Measurements from ENCODE around the gene SLC25A45. TPM values are rescaled to one million over a fixed set of nuclear protein-coding genes. Genes with fewer than 3 reads are reported as not detected.

SLC25A45 gene
- polyA plus RNA-seq, 1 of the 3 experiments (the other 2 are of a cell fraction) = 3.6 TPM

- Histone ChIP-seq H3F3A (replicated peaks; ENCODE audit: insufficient read depth) (peaks cover 3% of the 10 kb centered on the region), H3K9me2 (no peaks in the 10 kb centered on the region), H3K9ac (no peak overlapping the region), H2AFZ (ENCODE audit: low read depth) (no peak overlapping the region), H3K27ac (ENCODE audit: low read depth in 2 of 2, low read length in 1 of 2) (no peak overlapping the region), H3K4me1 (ENCODE audit: control insufficient read depth in 1 of 2, insufficient read depth in 2 of 2, low read depth in 1 of 2, low read length in 1 of 2) (no peaks in the 10 kb centered on the region), H3K79me2 (ENCODE audit: insufficient read depth) (no peaks in the 10 kb centered on the region), H3K4me2 (no peak overlapping the region), H3K27me3 (ENCODE audit: insufficient read depth) (no peaks in the 10 kb centered on the region), H3K36me3 (replicated peaks in 1 of 2; ENCODE audit: control insufficient read depth in 1 of 2, insufficient read depth in 2 of 2, low read length in 1 of 2) (peaks cover 14% of the 10 kb centered on the region in 2 experiments), H3K9me3 (no peaks in the 10 kb centered on the region), H3K4me3 (ENCODE audit: low read depth in 2 of 2, low read length in 1 of 2) (no peak overlapping the region), H4K20me1 (ENCODE audit: insufficient read depth) (no peaks in the 10 kb centered on the region)
- no peak for DNase-seq
- POLR2A ChIA-PET = interaction anchor here (0.6 kb wide), 1 partner anchor 26 kb away, joined by 4 read pairs; no protein-coding TSS in a partner anchor
- CTCF ChIA-PET = interaction anchor here (0.6 to 7.0 kb wide), 2 partner anchors 14 to 109 kb away, joined by 4 to 40 read pairs; no protein-coding TSS in a partner anchor
- whole genome bisulfite sequencing (ENCODE audit: low lambda C conversion rate) = 94% methylated on average over 10 of the region's 10 CpGs
- TF ChIP-seq NFIC (IDR thresholded peaks at IDR 0.05; ENCODE audit: borderline replicate concordance) (no peak), TEAD4 (IDR thresholded peaks at IDR 0.05; ENCODE audit: borderline replicate concordance, insufficient read depth) (no peak), SIN3A (IDR thresholded peaks at IDR 0.05; ENCODE audit: borderline replicate concordance, low read depth, low read length) (no peak), CTCF (IDR thresholded peaks at IDR 0.05) (no peak), NRF1 (IDR thresholded peaks at IDR 0.05; ENCODE audit: low read depth, low read length) (no peak)
- TF ChIP-seq, protein P1, sequence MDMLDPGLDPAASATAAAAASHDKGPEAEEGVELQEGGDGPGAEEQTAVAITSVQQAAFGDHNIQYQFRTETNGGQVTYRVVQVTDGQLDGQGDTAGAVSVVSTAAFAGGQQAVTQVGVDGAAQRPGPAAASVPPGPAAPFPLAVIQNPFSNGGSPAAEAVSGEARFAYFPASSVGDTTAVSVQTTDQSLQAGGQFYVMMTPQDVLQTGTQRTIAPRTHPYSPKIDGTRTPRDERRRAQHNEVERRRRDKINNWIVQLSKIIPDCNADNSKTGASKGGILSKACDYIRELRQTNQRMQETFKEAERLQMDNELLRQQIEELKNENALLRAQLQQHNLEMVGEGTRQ (IDR thresholded peaks at IDR 0.05; ENCODE audit: borderline replicate concordance, low read depth, low read length) = no peak
Measured at GRCh38 chr11:65401803-65402248, 19.4 kb upstream of the SLC25A45 start.

- ChIA-PET CTCF (interaction anchor here (1.4 to 7.0 kb wide), 2 partner anchors 15 to 68 kb away, joined by 3 to 40 read pairs; no protein-coding TSS in a partner anchor), POLR2A (interaction anchor here (0.6 kb wide), 1 partner anchor 26 kb away, joined by 4 read pairs; no protein-coding TSS in a partner anchor)
- no peak overlapping the region for H3K27ac ChIP-seq (ENCODE audit: low read depth in 2 of 2, low read length in 1 of 2)
- peaks cover 3% of the 10 kb centered on the region for H3F3A ChIP-seq (replicated peaks; ENCODE audit: insufficient read depth)
- no peak for DNase-seq
- no peak overlapping the region for H3K9ac ChIP-seq
- no peaks in the 10 kb centered on the region for H3K9me3 ChIP-seq
- no peaks in the 10 kb centered on the region for H3K79me2 ChIP-seq (ENCODE audit: insufficient read depth)
- no peak overlapping the region for H3K4me3 ChIP-seq (ENCODE audit: low read depth in 2 of 2, low read length in 1 of 2)
- no peaks in the 10 kb centered on the region for H3K4me1 ChIP-seq (ENCODE audit: control insufficient read depth in 1 of 2, insufficient read depth in 2 of 2, low read depth in 1 of 2, low read length in 1 of 2)
- peaks cover 14 to 17% of the 10 kb centered on the region in 2 experiments for H3K36me3 ChIP-seq (replicated peaks in 1 of 2; ENCODE audit: control insufficient read depth in 1 of 2, insufficient read depth in 2 of 2, low read length in 1 of 2)
- H4K20me1 ChIP-seq (ENCODE audit: insufficient read depth) = no peaks in the 10 kb centered on the region
- H2AFZ ChIP-seq (ENCODE audit: low read depth) = no peak overlapping the region
- 89% methylated on average over 15 of the region's 16 CpGs for WGBS (ENCODE audit: low lambda C conversion rate)
- no peaks in the 10 kb centered on the region for H3K9me2 ChIP-seq
- no peaks in the 10 kb centered on the region for H3K27me3 ChIP-seq (ENCODE audit: insufficient read depth)
- H3K4me2 ChIP-seq = no peak overlapping the region
- TF ChIP-seq IRF3 (IDR thresholded peaks at IDR 0.05; ENCODE audit: low read depth, low read length) = no peak
- no peak for TF ChIP-seq YY1 (IDR thresholded peaks at IDR 0.05; ENCODE audit: low read depth)
- no peak for TF ChIP-seq EP300 (IDR thresholded peaks at IDR 0.05; ENCODE audit: borderline replicate concordance in 1 of 2, low read depth in 1 of 2, low read length in 1 of 2)
- TF ChIP-seq GATA2 (CRISPR knock-in tag; IDR thresholded peaks at IDR 0.05) = no peak
- no peak for TF ChIP-seq TAF1 (IDR thresholded peaks at IDR 0.05; ENCODE audit: borderline replicate concordance, low read depth, low read length)
- TF ChIP-seq RFX5 (IDR thresholded peaks at IDR 0.05; ENCODE audit: low read length) = no peak
- TF ChIP-seq, protein P2, sequence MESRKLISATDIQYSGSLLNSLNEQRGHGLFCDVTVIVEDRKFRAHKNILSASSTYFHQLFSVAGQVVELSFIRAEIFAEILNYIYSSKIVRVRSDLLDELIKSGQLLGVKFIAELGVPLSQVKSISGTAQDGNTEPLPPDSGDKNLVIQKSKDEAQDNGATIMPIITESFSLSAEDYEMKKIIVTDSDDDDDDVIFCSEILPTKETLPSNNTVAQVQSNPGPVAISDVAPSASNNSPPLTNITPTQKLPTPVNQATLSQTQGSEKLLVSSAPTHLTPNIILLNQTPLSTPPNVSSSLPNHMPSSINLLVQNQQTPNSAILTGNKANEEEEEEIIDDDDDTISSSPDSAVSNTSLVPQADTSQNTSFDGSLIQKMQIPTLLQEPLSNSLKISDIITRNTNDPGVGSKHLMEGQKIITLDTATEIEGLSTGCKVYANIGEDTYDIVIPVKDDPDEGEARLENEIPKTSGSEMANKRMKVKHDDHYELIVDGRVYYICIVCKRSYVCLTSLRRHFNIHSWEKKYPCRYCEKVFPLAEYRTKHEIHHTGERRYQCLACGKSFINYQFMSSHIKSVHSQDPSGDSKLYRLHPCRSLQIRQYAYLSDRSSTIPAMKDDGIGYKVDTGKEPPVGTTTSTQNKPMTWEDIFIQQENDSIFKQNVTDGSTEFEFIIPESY (IDR thresholded peaks at IDR 0.05; ENCODE audit: borderline replicate concordance, low read depth) = no peak
- TF ChIP-seq TEAD4 (IDR thresholded peaks at IDR 0.05; ENCODE audit: borderline replicate concordance, insufficient read depth) = no peak
- TF ChIP-seq RCOR1 (IDR thresholded peaks at IDR 0.05; ENCODE audit: low read length) = no peak
- no peak for TF ChIP-seq FOXJ3 (CRISPR knock-in tag; IDR thresholded peaks at IDR 0.05)
- no peak for TF ChIP-seq NFIC (IDR thresholded peaks at IDR 0.05; ENCODE audit: borderline replicate concordance)
Measured at GRCh38 chr11:65401073-65401802, 18.8 kb upstream of the SLC25A45 start.

Data from SK-N-SH (cell line).